H1 (cell line): ENCODE measurements around the gene CLCF1. TPM values are rescaled to one million over a fixed set of nuclear protein-coding genes. Genes with fewer than 3 reads are reported as not detected.
"Not testable (repeated sequence)": the region's sequence is repeated elsewhere in the genome, so short reads cannot be mapped to it uniquely, and the experiment has no call there.

Source experiments
- CTCF ChIA-PET: fragments of 300-600 bp; sonication (Branson Sonifier 250); formaldehyde crosslinking; loops from one replicate; lab custom pipeline; 2021; ENCODE audit not compliant: partially characterized antibody; lab: Charles Lee
- POLR2A ChIA-PET: fragments of 300-600 bp; sonication (Branson Sonifier 250); formaldehyde crosslinking; loops from one replicate; lab custom pipeline; 2021; ENCODE audit warnings: inconsistent platforms; ENCODE audit not compliant: partially characterized antibody; lab: Charles Lee
- DNase-seq, 2 experiments: peaks; one replicate each; pipeline versions ENCODE4 v3.0.0 to v3.0.0-alpha.2; 2010 to 2022; ENCODE audit warnings: low spot score in 2 of 2, low read depth in 1 of 2, mixed read lengths in 1 of 2
- FAIRE-seq: peaks from 2 replicates; lab custom pipeline; 2011; peaks lifted over from hg19 to GRCh38; lab: Jason Lieb, UNC
- H2AFZ ChIP-seq: 2 replicates; pipeline ENCODE4 v1.8.1; 2012; ENCODE audit warnings: low read length, inconsistent platforms
- H2AK5ac ChIP-seq: 2 replicates; pipeline ENCODE4 v1.6.1; 2013; ENCODE audit warnings: low read depth, low read length
- H2BK120ac ChIP-seq: replicated peaks from 2 replicates; pipeline ENCODE3; 2013; ENCODE audit warnings: low read depth, low read length, inconsistent platforms
- H2BK12ac ChIP-seq: 2 replicates; pipeline ENCODE4 v1.6.1; 2013; ENCODE audit warnings: low read depth, low read length
- H2BK15ac ChIP-seq: 2 replicates; pipeline ENCODE4 v1.6.1; 2013; ENCODE audit warnings: low read length
- H2BK20ac ChIP-seq: 2 replicates; pipeline ENCODE4 v1.6.1; 2013; ENCODE audit warnings: low read length
- H2BK5ac ChIP-seq: 2 replicates; pipeline ENCODE4 v1.6.1; 2013; ENCODE audit warnings: low read depth, low read length
- H3K14ac ChIP-seq: 2 replicates; pipeline ENCODE4 v1.6.1; 2013; ENCODE audit warnings: inconsistent platforms; ENCODE audit not compliant: insufficient read length
- H3K18ac ChIP-seq: 2 replicates; pipeline ENCODE4 v1.6.1; 2013; ENCODE audit warnings: low read length; ENCODE audit errors: extremely low read depth
- H3K23ac ChIP-seq: 2 replicates; pipeline ENCODE4 v1.6.1; 2013; ENCODE audit warnings: inconsistent platforms; ENCODE audit not compliant: insufficient read length
- H3K23me2 ChIP-seq: 2 replicates; pipeline ENCODE4 v1.6.1; 2013; ENCODE audit warnings: low read depth, low read length
- H3K27ac ChIP-seq: 2 replicates; pipeline ENCODE4 v1.6.1; 2011; ENCODE audit warnings: low read depth, low read length, inconsistent platforms
- H3K27me3 ChIP-seq, 4 experiments: replicated peaks in 1 of 4; 1 replicate in 1 of 4; 2 replicates in 3 of 4; pipeline versions ENCODE4 v1.6.1 to v1.8.1; 2011 to 2013; ENCODE audit warnings: low read length in 3 of 4, mild to moderate bottlenecking in 3 of 4, inconsistent platforms in 2 of 4, mixed read lengths in 2 of 4, moderate library complexity in 1 of 4; ENCODE audit not compliant: control insufficient read depth in 3 of 4, insufficient read depth in 3 of 4; ENCODE audit errors: extremely low read depth in 1 of 4
- H3K36me3 ChIP-seq, 4 experiments: 2 replicates each; pipeline versions ENCODE4 v1.6.1 to v1.8.1; 2011 to 2013; ENCODE audit warnings: mild to moderate bottlenecking in 4 of 4, low read length in 3 of 4, moderate library complexity in 2 of 4, control low read depth in 1 of 4, inconsistent platforms in 1 of 4; ENCODE audit not compliant: insufficient read depth in 4 of 4, control insufficient read depth in 2 of 4
- H3K4ac ChIP-seq: replicated peaks from 2 replicates; pipeline ENCODE3; 2013; ENCODE audit warnings: low read length, low read depth, mixed read lengths, inconsistent platforms; ENCODE audit not compliant: insufficient read length
- H3K4me1 ChIP-seq, 4 experiments: replicated peaks in 1 of 4; 1 replicate in 1 of 4; 2 replicates in 3 of 4; pipeline versions ENCODE4 v1.6.1 to v1.8.1; 2011 to 2013; ENCODE audit warnings: low read length in 3 of 4, inconsistent platforms in 2 of 4, mixed read lengths in 1 of 4; ENCODE audit not compliant: insufficient read depth in 4 of 4, control insufficient read depth in 3 of 4
- H3K4me2 ChIP-seq, 2 experiments: 2 replicates each; pipeline versions ENCODE4 v1.6.1 to v1.8.1; 2011 to 2013; ENCODE audit warnings: low read depth in 2 of 2, low read length in 2 of 2, control low read depth in 1 of 2, inconsistent platforms in 1 of 2, mild to moderate bottlenecking in 1 of 2; ENCODE audit not compliant: insufficient read depth in 1 of 2
- H3K4me3 ChIP-seq, 4 experiments: fragments of 200-600, 300-600 bp in 1 of 4; sonication (generic), shearing (Covaris generic), sonication (Bioruptor Twin) in 1 of 4; 2 replicates each; pipeline versions ENCODE4 v1.5.1 to v1.8.1; 2011 to 2016; ENCODE audit warnings: low read length in 4 of 4, low read depth in 3 of 4, control low read depth in 2 of 4, inconsistent platforms in 2 of 4, mild to moderate bottlenecking in 2 of 4, mixed read lengths in 1 of 4, moderate library complexity in 1 of 4; ENCODE audit not compliant: insufficient read depth in 2 of 4; ENCODE audit errors: extremely low read depth in 1 of 4
- H3K56ac ChIP-seq: replicated peaks from 2 replicates; pipeline ENCODE3; 2013; ENCODE audit warnings: low read depth, mild to moderate bottlenecking, mixed read lengths, low read length, inconsistent platforms; ENCODE audit not compliant: insufficient read length
- H3K79me1 ChIP-seq: 2 replicates; pipeline ENCODE4 v1.6.1; 2013; ENCODE audit warnings: low read depth, low read length, control low read depth
- H3K79me2 ChIP-seq, 2 experiments: 2 replicates each; pipeline versions ENCODE4 v1.6.1 to v1.8.1; 2012 to 2013; ENCODE audit warnings: low read length in 2 of 2, mild to moderate bottlenecking in 2 of 2, inconsistent platforms in 1 of 2; ENCODE audit not compliant: insufficient read depth in 2 of 2, control insufficient read depth in 1 of 2
- H3K9ac ChIP-seq, 4 experiments: replicated peaks in 1 of 4; 1 replicate in 1 of 4; 2 replicates in 3 of 4; pipeline versions ENCODE4 v1.6.1 to v1.8.1; 2011 to 2013; ENCODE audit warnings: low read depth in 3 of 4, low read length in 3 of 4, control low read depth in 2 of 4, mild to moderate bottlenecking in 2 of 4, moderate library complexity in 2 of 4, inconsistent platforms in 1 of 4; ENCODE audit errors: extremely low read depth in 1 of 4
- H3K9me3 ChIP-seq, 2 experiments: 2 replicates each; pipeline versions ENCODE4 v1.6.1 to v1.8.1; 2012 to 2013; ENCODE audit warnings: mild to moderate bottlenecking in 2 of 2, moderate library complexity in 2 of 2, control low read depth in 1 of 2, inconsistent platforms in 1 of 2, low read depth in 1 of 2, low read length in 1 of 2, mixed read lengths in 1 of 2; ENCODE audit not compliant: insufficient read depth in 2 of 2
- H4K20me1 ChIP-seq, 2 experiments: replicated peaks in 1 of 2; 2 replicates each; pipeline versions ENCODE3 to v1.8.1; 2011 to 2013; ENCODE audit warnings: inconsistent platforms in 2 of 2, low read length in 2 of 2, mild to moderate bottlenecking in 1 of 2; ENCODE audit not compliant: insufficient read depth in 2 of 2, control insufficient read depth in 1 of 2
- H4K5ac ChIP-seq: 2 replicates; pipeline ENCODE4 v1.6.1; 2013; ENCODE audit warnings: low read length, low read depth, mixed read lengths, inconsistent platforms; ENCODE audit not compliant: insufficient read length
- H4K8ac ChIP-seq: 2 replicates; pipeline ENCODE4 v1.8.0; 2013; ENCODE audit warnings: mild to moderate bottlenecking, moderate library complexity, low read length, inconsistent platforms; ENCODE audit not compliant: insufficient read depth; ENCODE audit errors: extremely low read depth
- H4K91ac ChIP-seq: replicated peaks from 2 replicates; pipeline ENCODE3; 2013; ENCODE audit warnings: low read length, mixed read lengths, inconsistent platforms; ENCODE audit not compliant: insufficient read length
- WGBS, 2 experiments: shearing (Covaris generic) in 1 of 2; methylation state at CpG; one replicate each; pipeline versions ENCODE4 v1.1.6 to v1.1.7; 2013 to 2015; ENCODE audit warnings: low lambda C conversion rate in 2 of 2, mixed read lengths in 2 of 2, inconsistent platforms in 1 of 2, low coverage in 1 of 2, missing lambda C conversion rate in 1 of 2; ENCODE audit not compliant: insufficient replicate concordance in 2 of 2, insufficient coverage in 1 of 2, insufficient read length in 1 of 2; ENCODE audit errors: extremely low coverage in 1 of 2, missing lambda C conversion rate in 1 of 2; 5-methylcytosine and 5-hydroxymethylcytosine counted together
- polyA plus RNA-seq, 7 experiments: library from polyadenylated mRNA; depleted of rRNA in 3 of 7; stranded (reverse) in 5 of 7; unstranded in 2 of 7; fragments of >200 nt in 5 of 7; fragments of 200-250 nt in 2 of 7; gene quantifications; 1 replicate in 5 of 7; 2 replicates in 1 of 7; 4 replicates in 1 of 7; pipeline versions ENCODE4 v1.2.1 to v1.2.3, GENCODE V29; 2011 to 2013; ENCODE audit warnings: missing spikeins in 2 of 7, mixed read lengths in 2 of 7
- total RNA-seq: library from RNA; stranded (reverse); fragmentation: NEBNext Ultra II Directional; extraction: Animal tissue kit (Norgen Biotek cat#: 25700); gene quantifications from 2 replicates; pipeline ENCODE4 v1.2.1, GENCODE V29; 2021

Gene CLCF1
- total and polyA plus RNA-seq, 2 of the 8 experiments (the other 6 are each of a cell fraction or from before 2014, with no cell fraction given), result 0.32 to 1.2 TPM

DNA sequence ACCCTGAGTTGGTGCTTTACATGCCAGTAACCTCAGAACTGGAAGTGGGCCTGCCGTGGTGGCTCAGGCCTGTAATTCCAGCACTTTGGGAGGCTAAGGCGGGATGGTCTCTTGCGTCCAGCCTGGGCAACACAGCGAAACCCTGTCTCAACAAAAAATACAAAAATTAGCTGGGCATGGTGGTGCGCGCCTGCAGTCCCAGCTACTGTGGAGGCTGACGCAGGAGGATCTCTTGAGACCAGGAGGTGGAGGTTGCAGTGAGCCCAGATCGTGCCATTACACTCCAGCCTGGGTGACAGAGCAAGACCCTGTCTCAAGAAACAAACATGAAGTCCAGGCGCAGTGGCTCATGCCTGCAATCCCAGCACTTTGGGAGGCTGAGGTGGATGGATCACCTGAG is 29.7 kb upstream of the CLCF1 start:
- Histone ChIP-seq H2BK15ac (peak overlapping the region; percentile 46; the same call in 1 of the 2 replicates), H4K8ac (peak overlapping the region; percentile 51; the same call in 1 of the 2 replicates), H3K36me3 (peaks cover 6 to 13% (median 12%) of the 10 kb centered on the region in 4 experiments; a peak in 6 of 8 replicates), H2BK12ac (peak overlapping the region; percentile 81; the same call in 1 of the 2 replicates), H4K20me1 (peaks cover 0 to 10% of the 10 kb centered on the region in 2 experiments)
- H3K4me2 ChIP-seq, H3K79me1 ChIP-seq, H3K56ac ChIP-seq, H2BK20ac ChIP-seq, DNase-seq, H3K4me1 ChIP-seq, FAIRE-seq, H4K91ac ChIP-seq, H3K79me2 ChIP-seq, H3K4ac ChIP-seq, H2AK5ac ChIP-seq, H2BK5ac ChIP-seq, H3K4me3 ChIP-seq, H3K23me2 ChIP-seq, H3K23ac ChIP-seq, H3K9ac ChIP-seq, H2AFZ ChIP-seq, H4K5ac ChIP-seq, H2BK120ac ChIP-seq, H3K14ac ChIP-seq, H3K18ac ChIP-seq, H3K27ac ChIP-seq, H3K27me3 ChIP-seq, H3K9me3 ChIP-seq: not testable (repeated sequence)
- ChIA-PET POLR2A (interaction anchor here (0.8 to 4.3 kb wide), 8 partner anchors 8 to 90 kb away, joined by 3 to 31 read pairs (median 6); partner anchors contain the start of genes PTPRCAP and RAD9A), CTCF (interaction anchor here (1.1 to 4.9 kb wide), 6 partner anchors 12 to 72 kb away, joined by 4 to 25 read pairs (median 12); partner anchors contain the start of genes POLD4 and RAD9A)
- 94% methylated on average over 9 of the region's 9 CpGs; no CpG with 5 or more reads in 1 of the 2 experiments for WGBS, 2 experiments
